Smooth muscle cell (in vitro differentiated cells): ENCODE measurements around the gene VWF. TPM values are rescaled to one million over a fixed set of nuclear protein-coding genes. Genes with fewer than 3 reads are reported as not detected.

ENCODE experiments used
- DNase-seq: peaks from one replicate; lab custom pipeline; 2025; ENCODE audit not compliant: unreplicated experiment; lab: John Stamatoyannopoulos, UW
- H2AFZ ChIP-seq: fragments of 200-600 bp; sonication (generic); 2 replicates; pipeline ENCODE4 v1.6.0; 2016; ENCODE audit warnings: antibody characterized with exemption, low read depth, mild to moderate bottlenecking
- H3F3A ChIP-seq: fragments of 200-600 bp; sonication (generic); 2 replicates; pipeline ENCODE4 v1.6.0; 2017; ENCODE audit warnings: antibody characterized with exemption, low read depth
- H3K27ac ChIP-seq: fragments of 200-600 bp; sonication (generic); 2 replicates; pipeline ENCODE4 v1.5.1; 2016; ENCODE audit warnings: low read depth, mild to moderate bottlenecking
- H3K27me3 ChIP-seq: fragments of 200-600 bp; sonication (generic); 2 replicates; pipeline ENCODE4 v1.6.1; 2016; ENCODE audit warnings: low read depth, mild to moderate bottlenecking
- H3K36me3 ChIP-seq: fragments of 200-600 bp; sonication (generic); 2 replicates; pipeline ENCODE4 v1.5.1; 2016; ENCODE audit warnings: low read depth
- H3K4me1 ChIP-seq: fragments of 200-600 bp; sonication (generic); 2 replicates; pipeline ENCODE4 v1.5.1; 2016; ENCODE audit warnings: low read depth
- H3K4me2 ChIP-seq: fragments of 200-600 bp; sonication (generic); 2 replicates; pipeline ENCODE4 v1.6.0; 2016; ENCODE audit warnings: mild to moderate bottlenecking
- H3K4me3 ChIP-seq: fragments of 200-600 bp; sonication (generic); 2 replicates; pipeline ENCODE4 v1.5.1; 2016; ENCODE audit warnings: mild to moderate bottlenecking
- H3K79me2 ChIP-seq: fragments of 200-600 bp; sonication (generic); 2 replicates; pipeline ENCODE4 v1.6.0; 2016; ENCODE audit warnings: low read depth, mild to moderate bottlenecking
- H3K9ac ChIP-seq: fragments of 200-600 bp; sonication (generic); 2 replicates; pipeline ENCODE4 v1.6.0; 2016; ENCODE audit warnings: low read depth
- H3K9me3 ChIP-seq: fragments of 200-600 bp; sonication (generic); replicated peaks from 2 replicates; pipeline ENCODE4 v1.5.1; 2016; ENCODE audit warnings: low read depth
- H4K20me1 ChIP-seq: fragments of 200-600 bp; sonication (generic); 2 replicates; pipeline ENCODE4 v1.6.0; 2016; ENCODE audit warnings: low read depth
- CTCF ChIP-seq: fragments of 200-600 bp; sonication (generic); IDR thresholded peaks from 2 replicates; pipeline ENCODE4 v1.5.1; 2017; ENCODE audit warnings: borderline replicate concordance, mild to moderate bottlenecking, antibody characterized with exemption; ENCODE audit not compliant: insufficient read depth, poor library complexity, severe bottlenecking
- WGBS: methylation state at CpG from one replicate; pipeline ENCODE4 v1.1.7; 2016; ENCODE audit warnings: low lambda C conversion rate; 5-methylcytosine and 5-hydroxymethylcytosine counted together
- polyA plus RNA-seq: library from polyadenylated mRNA; unstranded; fragments of >200 nt; fragmentation: Nextera tagmentation; extraction: Ambion mirVana; gene quantifications from 2 replicates; pipeline ENCODE4 v1.2.1, GENCODE V29; 2016
- total RNA-seq: library from RNA; depleted of rRNA; stranded (reverse); fragments of >200 nt; gene quantifications from 2 replicates; pipeline ENCODE4 v1.2.3, GENCODE V29; 2014

Gene VWF
- total and polyA plus RNA-seq, 2 experiments from 2014 or later: 0.19 TPM; not detected in 1

- Histone ChIP-seq H3K79me2 (no peaks in the 10 kb centered on the region), H4K20me1 (no peaks in the 10 kb centered on the region), H3K4me3 (no peak overlapping the region), H3K36me3 (no peaks in the 10 kb centered on the region), H3K4me1 (no peaks in the 10 kb centered on the region), H2AFZ (peak overlapping the region; percentile 51), H3K9ac (no peak overlapping the region), H3K9me3 (no peaks in the 10 kb centered on the region), H3K27me3 (no peaks in the 10 kb centered on the region), H3K27ac (no peak overlapping the region), H3F3A (no peaks in the 10 kb centered on the region), H3K4me2 (no peak overlapping the region)
- DNase-seq: no peak
- peak; percentile 83 for TF ChIP-seq CTCF
- WGBS: 34% methylated on average over 12 of the region's 12 CpGs
Measured at GRCh38 chr12:6039894-6040601, 84.4 kb downstream of the VWF start.

GRCh38 chr12:6038160-6038559 lies 86.3 kb downstream of the VWF start:
- Histone ChIP-seq H3K9me3 (no peaks in the 10 kb centered on the region), H4K20me1 (no peaks in the 10 kb centered on the region), H3K27ac (no peak overlapping the region), H3K9ac (no peak overlapping the region), H3K4me1 (no peaks in the 10 kb centered on the region), H3K4me2 (no peak overlapping the region), H3K4me3 (no peak overlapping the region), H3K79me2 (no peaks in the 10 kb centered on the region), H3K36me3 (no peaks in the 10 kb centered on the region), H3F3A (no peaks in the 10 kb centered on the region), H2AFZ (no peak overlapping the region), H3K27me3 (no peaks in the 10 kb centered on the region)
- TF ChIP-seq CTCF: peak; percentile 82
- 18% methylated on average over 8 of the region's 8 CpGs for WGBS
- DNase-seq: no peak

- 95% methylated on average over 8 of the region's 9 CpGs for whole genome bisulfite sequencing
- Histone ChIP-seq H3K36me3 (no peaks in the 10 kb centered on the region), H3K9me3 (no peaks in the 10 kb centered on the region), H3K79me2 (no peaks in the 10 kb centered on the region), H3K4me2 (no peak overlapping the region), H4K20me1 (no peaks in the 10 kb centered on the region), H2AFZ (no peak overlapping the region), H3F3A (no peaks in the 10 kb centered on the region), H3K27me3 (no peaks in the 10 kb centered on the region), H3K4me3 (no peak overlapping the region), H3K27ac (no peak overlapping the region), H3K4me1 (no peaks in the 10 kb centered on the region), H3K9ac (no peak overlapping the region)
- TF ChIP-seq CTCF: no peak
- no peak for DNase-seq
Measured at GRCh38 chr12:6037459-6037858, 87.0 kb downstream of the VWF start.

- no peak for TF ChIP-seq CTCF
- WGBS: 85% methylated on average over 3 of the region's 3 CpGs
- H3K79me2 ChIP-seq: no peaks in the 10 kb centered on the region
Measured at GRCh38 chr12:6036509-6036908, 88.0 kb downstream of the VWF start.

More at GRCh38 chr12:6036509-6036908, 88.0 kb downstream of the VWF start:
- Histone ChIP-seq H4K20me1 (no peaks in the 10 kb centered on the region), H3K4me2 (no peak overlapping the region), H3K9me3 (no peaks in the 10 kb centered on the region), H3F3A (no peaks in the 10 kb centered on the region), H3K27ac (no peak overlapping the region), H3K4me1 (no peaks in the 10 kb centered on the region), H2AFZ (no peak overlapping the region), H3K4me3 (no peak overlapping the region), H3K36me3 (no peaks in the 10 kb centered on the region), H3K9ac (no peak overlapping the region), H3K27me3 (no peaks in the 10 kb centered on the region)
- DNase-seq: no peak
